HL-60 (cell line): Measurements from ENCODE around the gene ALDOB.

Experiments used
- DNase-seq, 2 experiments: peaks; one replicate each; pipeline ENCODE4 v3.0.0-alpha.2; 2010 to 2020; ENCODE audit warnings: low read depth in 1 of 2, low spot score in 1 of 2
- H3K27ac ChIP-seq: fragments of 250-450 bp; sonication (Bioruptor Pico); replicated peaks from 2 replicates; pipeline ENCODE4 v1.5.1; 2020; ENCODE audit warnings: mild to moderate bottlenecking, moderate library complexity
- H3K27me3 ChIP-seq: fragments of 250-450 bp; sonication (Bioruptor Pico); 2 replicates; pipeline ENCODE4 v1.5.1; 2021; ENCODE audit warnings: mild to moderate bottlenecking, moderate library complexity; ENCODE audit not compliant: insufficient read depth, poor library complexity, severe bottlenecking
- H3K4me3 ChIP-seq: replicated peaks from 2 replicates; pipeline ENCODE4 v1.5.1; 2011; ENCODE audit warnings: mild to moderate bottlenecking, control low read depth, low read length; ENCODE audit not compliant: insufficient read depth
- CTCF ChIP-seq: IDR thresholded peaks from one replicate; pipeline ENCODE4 v1.5.1; 2011; ENCODE audit warnings: low read length, control low read depth, inconsistent platforms; ENCODE audit not compliant: insufficient read depth
- GABPA ChIP-seq: IDR thresholded peaks from 2 replicates; pipeline ENCODE4 v1.6.1; 2012; ENCODE audit warnings: low read depth
- POLR2AphosphoS5 ChIP-seq: IDR thresholded peaks from 2 replicates; pipeline ENCODE4 v1.6.1; 2012; ENCODE audit warnings: low read depth
- REST ChIP-seq: IDR thresholded peaks from 2 replicates; pipeline ENCODE4 v1.6.1; 2012; ENCODE audit warnings: low read depth; ENCODE audit not compliant: insufficient replicate concordance
- SPI1 ChIP-seq: IDR thresholded peaks from 2 replicates; pipeline ENCODE4 v1.6.1; 2012; ENCODE audit warnings: low read depth, mild to moderate bottlenecking, borderline replicate concordance

ALDOB gene

DNA sequence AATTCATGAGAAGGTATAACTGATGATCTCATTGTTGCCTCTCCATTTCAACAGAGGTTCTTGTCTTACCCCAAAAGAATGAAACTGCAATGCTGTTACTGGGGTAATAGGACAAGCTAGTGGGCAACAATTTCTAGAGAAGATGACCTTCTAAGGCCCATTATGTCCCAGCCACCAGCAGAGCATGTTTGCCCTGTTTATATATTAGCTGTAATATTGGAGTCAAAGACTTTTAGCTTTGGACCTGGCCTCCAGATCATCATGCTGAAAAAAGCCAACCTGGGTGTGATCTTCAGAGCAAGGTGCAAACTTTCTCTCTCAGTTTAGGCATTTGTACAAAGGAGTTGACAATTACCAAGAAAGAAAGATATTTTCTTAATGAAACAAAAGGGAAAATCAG, 3.4 kb downstream of the ALDOB start:
- Histone ChIP-seq H3K27me3 (no peaks in the 10 kb centered on the region), H3K27ac (no peak overlapping the region), H3K4me3 (no peak overlapping the region)
- no peak for TF ChIP-seq REST
- TF ChIP-seq CTCF, result no peak
- TF ChIP-seq POLR2AphosphoS5, result no peak
- no peak for TF ChIP-seq SPI1
- no peak for TF ChIP-seq GABPA
- no peak for DNase-seq

DNA sequence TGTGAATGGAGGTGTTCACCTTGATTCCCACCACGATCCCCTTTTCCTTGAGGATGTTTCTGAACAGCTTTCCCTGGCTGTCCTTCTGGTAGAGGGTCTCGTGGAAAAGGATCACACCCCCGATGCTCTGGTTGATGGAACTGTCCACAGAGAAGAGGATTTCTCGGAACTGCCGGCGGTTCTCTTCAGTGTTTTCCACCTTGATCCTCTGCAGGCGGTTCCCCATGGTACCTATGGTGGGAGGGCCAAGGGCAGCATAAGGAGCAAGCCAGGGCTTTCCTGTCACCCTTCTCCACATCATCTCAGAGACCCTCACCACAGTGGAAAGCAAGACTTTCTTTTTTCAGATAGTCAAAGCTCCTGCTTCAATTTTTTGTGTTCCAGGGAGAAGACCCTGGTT, 5.8 kb downstream of the ALDOB start:
- no peak overlapping the region for H3K27ac ChIP-seq
- no peaks in the 10 kb centered on the region for H3K27me3 ChIP-seq
- no peak overlapping the region for H3K4me3 ChIP-seq
- no peak for DNase-seq
- TF ChIP-seq SPI1, result no peak
- no peak for TF ChIP-seq CTCF
- no peak for TF ChIP-seq POLR2AphosphoS5
- TF ChIP-seq GABPA, result no peak
- no peak for TF ChIP-seq REST

- no peak for DNase-seq
- no peak overlapping the region for H3K27ac ChIP-seq
- no peak overlapping the region for H3K4me3 ChIP-seq
These were observed 6.7 kb downstream of the ALDOB start for GRCh38 chr9:101428909-101429308.

More at GRCh38 chr9:101428909-101429308, 6.7 kb downstream of the ALDOB start:
- TF ChIP-seq CTCF (no peak), REST (no peak), GABPA (no peak), SPI1 (no peak), POLR2AphosphoS5 (no peak)
- no peaks in the 10 kb centered on the region for H3K27me3 ChIP-seq
